NCI-H460 (cell line): ENCODE measurements around the gene ARSB. TPM values are rescaled to one million over a fixed set of nuclear protein-coding genes. Genes with fewer than 3 reads are reported as not detected.
A peak's percentile ranks its signal among the peaks of the same experiment; 100 is the strongest.
"Not testable (repeated sequence)": the region's sequence is repeated elsewhere in the genome, so short reads cannot be mapped to it uniquely, and the experiment has no call there.

Source experiments
- DNase-seq: peaks from one replicate; pipeline ENCODE4 v3.0.0-alpha.2; 2016; ENCODE audit warnings: low read depth; ENCODE audit errors: extremely low read depth
- total RNA-seq: library from RNA; depleted of rRNA; stranded (reverse); fragments of >200 nt; shearing (Covaris generic); gene quantifications from 2 replicates; pipeline ENCODE4 v1.2.3, GENCODE V29; 2014

The ARSB gene
- total RNA-seq, 1 experiment from 2014 or later: 20.0 TPM

- no peak for DNase-seq
Observed at GRCh38 chr5:78997090-78997489, 12.0 kb upstream of the ARSB start.

GRCh38 chr5:78995521-78996007 is 10.5 kb upstream of the ARSB start:
- DNase-seq: no peak

- no peak for DNase-seq
Observed at GRCh38 chr5:78993165-78993564, 8.1 kb upstream of the ARSB start.

GRCh38 chr5:78992146-78992545 is 7.0 kb upstream of the ARSB start:
- DNase-seq: no peak

GRCh38 chr5:78989080-78989479 is 4.0 kb upstream of the ARSB start:
- no peak for DNase-seq

- no peak for DNase-seq
Observed at GRCh38 chr5:78985725-78986223, 664 bp upstream of the ARSB start.

GRCh38 chr5:78984439-78985115 is 533 bp downstream of the ARSB start:
- peak; percentile 86 for DNase-seq

GRCh38 chr5:78983601-78984438 is 1.3 kb downstream of the ARSB start:
- no peak for DNase-seq

- DNase-seq: not testable (repeated sequence)
Observed at GRCh38 chr5:78983194-78983593, 1.9 kb downstream of the ARSB start.

- no peak for DNase-seq
Observed at GRCh38 chr5:78979909-78980308, 5.2 kb downstream of the ARSB start.

- no peak for DNase-seq
Observed at GRCh38 chr5:78979117-78979742, 5.9 kb downstream of the ARSB start.

GRCh38 chr5:78975035-78975434 is 10.1 kb downstream of the ARSB start:
- DNase-seq: no peak

- no peak for DNase-seq
Observed at GRCh38 chr5:78974601-78975000, 10.5 kb downstream of the ARSB start.

GRCh38 chr5:78974011-78974410 is 11.1 kb downstream of the ARSB start:
- DNase-seq: no peak

- no peak for DNase-seq
Observed at GRCh38 chr5:78972654-78973428, 12.3 kb downstream of the ARSB start.

GRCh38 chr5:78971998-78972397 is 13.1 kb downstream of the ARSB start:
- DNase-seq: no peak

- no peak for DNase-seq
Observed at GRCh38 chr5:78968781-78969180, 16.3 kb downstream of the ARSB start.

GRCh38 chr5:78964889-78965288 is 20.2 kb downstream of the ARSB start:
- peak; percentile 53 for DNase-seq

GRCh38 chr5:78961743-78962142 is 23.4 kb downstream of the ARSB start:
- no peak for DNase-seq

GRCh38 chr5:78959767-78960166 is 25.3 kb downstream of the ARSB start:
- DNase-seq: no peak
